Measurements from ENCODE around the gene TRAPPC3.
A peak's percentile ranks its signal among the peaks of the same experiment; 100 is the strongest.

TRAPPC3 gene

GRCh38 chr1:36122062-36123030 lies 26.9 kb downstream of the TRAPPC3 start:
- no peak overlapping the region for H3K4me3 Mint-ChIP-seq
- no peak for DNase-seq
- H3K27ac Mint-ChIP-seq, result no peak overlapping the region

GRCh38 chr1:36119456-36119855 lies 29.8 kb downstream of the TRAPPC3 start:
- peaks cover 58% of the 10 kb centered on the region for H3K27me3 Mint-ChIP-seq
- no peaks in the 10 kb centered on the region for H3K9me3 Mint-ChIP-seq
- H3K4me3 Mint-ChIP-seq, result no peak overlapping the region
- no peaks in the 10 kb centered on the region for H3K36me3 Mint-ChIP-seq
- peaks cover 9% of the 10 kb centered on the region for H3K4me1 Mint-ChIP-seq
- no peak for DNase-seq
- CTCF ChIA-PET, result interaction anchor here (1.6 kb wide), 1 partner anchor 15 kb away, joined by 4 read pairs; no protein-coding TSS in a partner anchor
- H3K27ac Mint-ChIP-seq, result no peak overlapping the region

More at GRCh38 chr1:36122062-36123030, 26.9 kb downstream of the TRAPPC3 start:
- peaks cover 72% of the 10 kb centered on the region for H3K27me3 Mint-ChIP-seq
- CTCF ChIA-PET, result interaction anchor here (1.0 to 1.6 kb wide), 3 partner anchors 12 to 25 kb away, joined by 3 to 8 read pairs (median 4); no protein-coding TSS in a partner anchor
- H3K4me1 Mint-ChIP-seq, result peaks cover 11% of the 10 kb centered on the region
- no peaks in the 10 kb centered on the region for H3K9me3 Mint-ChIP-seq
- no peaks in the 10 kb centered on the region for H3K36me3 Mint-ChIP-seq

GRCh38 chr1:36118447-36119204 lies 30.7 kb downstream of the TRAPPC3 start:
- peaks cover 50% of the 10 kb centered on the region for H3K27me3 Mint-ChIP-seq
- H3K27ac Mint-ChIP-seq, result no peak overlapping the region
- H3K36me3 Mint-ChIP-seq, result no peaks in the 10 kb centered on the region
- no peak overlapping the region for H3K4me3 Mint-ChIP-seq
- H3K4me1 Mint-ChIP-seq, result peaks cover 8% of the 10 kb centered on the region
- CTCF ChIA-PET, result interaction anchor here (0.9 to 2.8 kb wide), 3 partner anchors 14 to 17 kb away, joined by 3 to 12 read pairs (median 7); no protein-coding TSS in a partner anchor
- DNase-seq, result no peak
- H3K9me3 Mint-ChIP-seq, result no peaks in the 10 kb centered on the region

DNA sequence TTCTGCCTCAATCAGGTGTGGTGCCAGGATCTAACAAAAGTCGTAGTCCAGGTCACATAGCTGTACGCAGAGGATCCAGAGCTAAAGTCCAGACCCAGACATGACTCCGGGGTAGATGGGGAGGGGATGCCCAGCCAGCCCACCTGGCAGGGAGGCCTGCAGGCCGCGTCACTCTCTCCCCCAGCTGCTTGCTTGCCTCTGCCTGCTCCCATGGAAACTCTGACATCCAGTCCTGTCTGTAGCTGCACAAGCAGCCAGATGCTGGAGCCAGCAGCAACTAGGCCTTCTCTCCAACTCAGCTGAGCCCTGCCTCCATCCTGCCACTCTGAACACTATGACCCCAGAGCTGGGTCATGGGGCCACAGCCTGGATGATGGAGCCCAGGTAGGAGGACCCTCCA lies 32.4 kb downstream of the TRAPPC3 start:
- no peak overlapping the region for H3K27ac Mint-ChIP-seq
- peaks cover 33% of the 10 kb centered on the region for H3K27me3 Mint-ChIP-seq
- H3K36me3 Mint-ChIP-seq, result no peaks in the 10 kb centered on the region
- H3K4me1 Mint-ChIP-seq, result no peaks in the 10 kb centered on the region
- no peaks in the 10 kb centered on the region for H3K9me3 Mint-ChIP-seq
- no peak for DNase-seq
- CTCF ChIA-PET, result interaction anchor here (0.8 to 2.8 kb wide), 4 partner anchors 12 to 71 kb away, joined by 3 to 12 read pairs (median 3); no protein-coding TSS in a partner anchor
- no peak overlapping the region for H3K4me3 Mint-ChIP-seq

DNA sequence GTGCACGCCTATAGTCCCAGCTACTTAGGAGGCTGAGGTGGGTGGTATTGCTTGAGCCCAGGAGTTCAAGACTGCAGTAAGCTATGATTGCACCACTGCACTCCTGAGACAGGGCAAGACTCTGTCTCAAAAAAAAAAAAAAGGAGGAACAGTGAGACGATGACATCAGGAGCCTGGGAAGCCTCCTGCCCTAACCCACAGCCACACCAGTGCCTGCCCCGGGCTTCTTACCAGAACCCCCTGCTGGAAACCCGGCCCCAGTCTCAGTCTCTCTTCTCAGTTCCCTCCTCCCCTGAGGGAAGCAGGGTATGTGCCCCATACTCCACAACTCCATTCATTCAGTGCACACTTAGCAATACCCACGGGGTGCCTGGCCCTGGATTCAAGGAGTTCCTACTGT lies 33.4 kb downstream of the TRAPPC3 start:
- H3K27ac Mint-ChIP-seq, result no peak overlapping the region
- no peaks in the 10 kb centered on the region for H3K9me3 Mint-ChIP-seq
- DNase-seq, result no peak
- peaks cover 31% of the 10 kb centered on the region for H3K27me3 Mint-ChIP-seq
- H3K4me3 Mint-ChIP-seq, result no peak overlapping the region
- H3K4me1 Mint-ChIP-seq, result peaks cover 8% of the 10 kb centered on the region
- CTCF ChIA-PET, result interaction anchor here (0.7 to 1.0 kb wide), 2 partner anchors 16 to 67 kb away, joined by 3 to 4 read pairs; no protein-coding TSS in a partner anchor
- no peaks in the 10 kb centered on the region for H3K36me3 Mint-ChIP-seq

- H3K4me1 Mint-ChIP-seq, result peaks cover 12% of the 10 kb centered on the region
- no peak overlapping the region for H3K4me3 Mint-ChIP-seq
- CTCF ChIA-PET, result interaction anchor here (1.0 to 1.3 kb wide), 2 partner anchors 12 to 15 kb away, joined by 3 to 4 read pairs; no protein-coding TSS in a partner anchor
- DNase-seq, result no peak
- no peaks in the 10 kb centered on the region for H3K9me3 Mint-ChIP-seq
- peaks cover 33% of the 10 kb centered on the region for H3K27me3 Mint-ChIP-seq
- no peaks in the 10 kb centered on the region for H3K36me3 Mint-ChIP-seq
- H3K27ac Mint-ChIP-seq, result no peak overlapping the region
These were observed 34.1 kb downstream of the TRAPPC3 start for GRCh38 chr1:36115200-36115669.

DNA sequence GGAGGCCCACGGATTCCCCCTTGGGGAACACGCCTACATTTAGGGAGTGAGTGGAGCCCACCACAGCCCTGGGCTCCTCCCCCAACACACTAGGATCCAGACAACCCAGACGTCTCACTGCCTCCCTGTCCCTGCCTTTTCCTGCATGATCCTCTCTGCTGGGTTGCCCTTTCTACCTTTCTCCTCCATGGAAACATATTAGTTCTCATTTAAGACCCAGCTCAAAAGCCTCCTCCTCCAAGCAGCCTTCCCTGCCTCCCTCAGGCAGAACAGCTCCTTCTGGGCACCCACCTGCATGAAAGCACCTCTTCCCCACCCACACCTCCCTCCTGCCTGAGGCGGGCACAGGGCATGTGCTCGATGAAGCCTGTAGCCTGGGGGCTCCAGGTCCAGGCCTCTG lies 34.9 kb downstream of the TRAPPC3 start:
- no peak for DNase-seq
- H3K36me3 Mint-ChIP-seq, result no peaks in the 10 kb centered on the region
- no peak overlapping the region for H3K4me3 Mint-ChIP-seq
- peaks cover 27% of the 10 kb centered on the region for H3K27me3 Mint-ChIP-seq
- H3K4me1 Mint-ChIP-seq, result peaks cover 19% of the 10 kb centered on the region
- no peaks in the 10 kb centered on the region for H3K9me3 Mint-ChIP-seq
- CTCF ChIA-PET, result interaction anchor here (1.3 kb wide), 1 partner anchor 12 kb away, joined by 3 read pairs; no protein-coding TSS in a partner anchor
- H3K27ac Mint-ChIP-seq, result no peak overlapping the region

- Mint-ChIP-seq H3K27ac (no peak overlapping the region), H3K9me3 (no peaks in the 10 kb centered on the region), H3K27me3 (peaks cover 21% of the 10 kb centered on the region), H3K4me3 (no peak overlapping the region), H3K36me3 (no peaks in the 10 kb centered on the region), H3K4me1 (peaks cover 31% of the 10 kb centered on the region)
- CTCF ChIA-PET, result interaction anchor here (1.4 kb wide), 1 partner anchor 22 kb away, joined by 5 read pairs; no protein-coding TSS in a partner anchor
- no peak for DNase-seq
These were observed 36.5 kb downstream of the TRAPPC3 start for GRCh38 chr1:36112823-36113222.

DNA sequence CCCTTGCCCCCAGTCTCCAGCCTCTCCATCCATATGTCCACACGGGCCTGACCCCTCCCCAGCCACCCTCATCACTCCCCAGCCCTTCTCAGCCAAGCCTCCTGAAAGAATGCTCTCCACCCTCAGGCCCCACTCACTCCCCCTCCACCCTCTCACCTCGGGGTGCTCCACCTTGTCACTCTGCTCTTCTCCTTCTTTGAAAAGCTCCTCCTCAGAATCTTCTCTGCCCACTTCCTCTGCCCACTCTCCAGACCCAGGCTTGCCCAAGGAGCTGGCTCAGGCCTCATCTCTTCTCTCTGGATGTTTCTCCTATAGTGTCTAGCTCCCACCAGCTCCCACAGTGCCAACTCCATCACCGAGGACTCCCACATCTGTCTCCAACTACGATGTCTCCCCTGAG lies 38.1 kb downstream of the TRAPPC3 start:
- Mint-ChIP-seq H3K9me3 (no peaks in the 10 kb centered on the region), H3K36me3 (no peaks in the 10 kb centered on the region), H3K27ac (no peak overlapping the region), H3K4me3 (no peak overlapping the region), H3K4me1 (peaks cover 31% of the 10 kb centered on the region), H3K27me3 (peaks cover 10% of the 10 kb centered on the region)
- CTCF ChIA-PET, result interaction anchor here (0.6 to 0.8 kb wide), 3 partner anchors 23 to 301 kb away, joined by 3 to 4 read pairs (median 4); no protein-coding TSS in a partner anchor
- DNase-seq, result no peak

DNA sequence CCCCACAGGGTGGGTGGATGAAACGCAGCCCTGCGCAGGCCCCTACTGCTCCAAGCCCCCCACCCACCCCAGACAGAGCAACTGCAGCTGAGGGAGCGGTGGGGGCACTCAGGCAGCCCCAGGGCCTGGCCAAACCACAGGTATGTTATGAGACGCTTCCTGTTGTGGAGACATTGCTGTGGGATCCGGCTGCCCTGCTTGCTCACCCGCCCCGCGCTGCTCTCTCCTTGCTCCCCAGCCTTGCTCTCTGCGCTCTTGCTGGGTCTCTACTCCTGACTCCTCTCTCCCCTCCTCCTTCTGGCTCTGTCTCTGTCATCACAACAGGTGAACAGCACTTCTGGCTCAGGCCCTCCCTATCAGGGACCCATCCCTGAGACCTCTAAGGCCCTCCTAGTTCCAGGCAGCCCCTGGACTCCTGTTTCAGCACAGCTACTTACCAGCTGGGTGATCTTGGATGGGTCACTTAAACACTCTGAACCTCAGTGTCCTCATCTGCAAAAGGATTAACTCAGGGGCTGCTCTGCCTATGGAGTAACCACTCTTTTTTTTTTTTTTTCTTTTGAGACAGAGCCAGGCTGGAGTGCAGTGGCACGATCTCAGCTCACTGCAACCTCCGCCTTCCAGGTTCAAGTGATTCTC lies 40.1 kb downstream of the TRAPPC3 start:
- peak; percentile 73 for DNase-seq
- Mint-ChIP-seq H3K4me3 (no peak overlapping the region), H3K9me3 (no peaks in the 10 kb centered on the region), H3K27me3 (peaks cover 10% of the 10 kb centered on the region), H3K27ac (peak overlapping the region; percentile 36), H3K4me1 (peaks cover 31% of the 10 kb centered on the region), H3K36me3 (no peaks in the 10 kb centered on the region)
- CTCF ChIA-PET, result interaction anchor here (1.2 to 1.3 kb wide), 2 partner anchors 26 to 40 kb away, joined by 4 read pairs; partner anchors contain the start of gene TRAPPC3

DNA sequence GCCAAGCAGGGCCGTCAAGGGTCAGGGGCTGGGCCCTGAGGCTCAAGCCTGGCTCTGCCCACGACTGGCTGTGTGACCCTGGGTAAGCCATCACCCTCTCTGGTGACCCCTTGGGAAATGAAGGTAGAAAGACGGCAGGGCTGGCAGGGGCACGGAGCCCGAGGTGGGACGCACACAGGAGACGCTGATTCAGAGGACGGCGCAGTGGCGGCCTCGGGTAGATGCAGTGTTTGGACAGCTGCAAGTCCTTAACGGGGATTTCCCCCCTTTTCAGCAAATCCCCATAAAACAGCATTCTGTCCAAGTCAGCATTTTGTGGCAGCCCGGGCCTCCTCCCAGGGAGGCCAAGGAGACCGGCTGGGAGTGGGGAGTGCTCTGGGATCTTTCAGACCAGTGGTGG lies 41.0 kb downstream of the TRAPPC3 start:
- no peaks in the 10 kb centered on the region for H3K36me3 Mint-ChIP-seq
- peak overlapping the region; percentile 79 for H3K27ac Mint-ChIP-seq
- H3K9me3 Mint-ChIP-seq, result no peaks in the 10 kb centered on the region
- DNase-seq, result no peak
- H3K4me3 Mint-ChIP-seq, result no peak overlapping the region
- peaks cover 31% of the 10 kb centered on the region for H3K4me1 Mint-ChIP-seq
- H3K27me3 Mint-ChIP-seq, result peaks cover 10% of the 10 kb centered on the region
- CTCF ChIA-PET, result interaction anchor here (1.4 kb wide), 1 partner anchor 25 kb away, joined by 8 read pairs; no protein-coding TSS in a partner anchor

GRCh38 chr1:36107394-36107793 lies 41.9 kb downstream of the TRAPPC3 start:
- Mint-ChIP-seq H3K27me3 (peaks cover 10% of the 10 kb centered on the region), H3K27ac (no peak overlapping the region), H3K4me1 (peaks cover 31% of the 10 kb centered on the region), H3K36me3 (no peaks in the 10 kb centered on the region), H3K9me3 (no peaks in the 10 kb centered on the region), H3K4me3 (no peak overlapping the region)
- CTCF ChIA-PET, result interaction anchor here (1.0 to 9.3 kb wide), 4 partner anchors 12 to 53 kb away, joined by 4 to 127 read pairs (median 6); no protein-coding TSS in a partner anchor
- DNase-seq, result no peak

DNA sequence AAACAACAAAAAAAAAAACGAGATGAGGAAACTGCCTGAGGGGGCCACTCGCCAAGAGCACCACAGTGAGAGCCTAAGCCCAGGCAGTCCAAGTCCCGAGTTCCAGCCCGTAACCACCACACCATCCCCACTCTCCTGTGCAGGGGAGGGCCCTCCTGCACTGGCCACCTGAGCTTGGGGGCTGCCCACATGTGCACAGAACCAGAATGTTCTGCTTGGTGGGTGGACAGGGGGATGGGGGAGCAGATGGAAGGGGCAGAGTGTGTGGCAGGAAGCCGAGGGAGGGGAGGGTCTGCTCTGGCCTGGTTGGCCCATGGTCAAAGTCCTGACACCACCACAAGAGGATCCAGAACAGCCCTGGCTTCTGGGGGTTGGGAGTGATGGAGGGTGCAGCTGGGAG lies 43.0 kb downstream of the TRAPPC3 start:
- Mint-ChIP-seq H3K27me3 (peaks cover 8% of the 10 kb centered on the region), H3K36me3 (no peaks in the 10 kb centered on the region), H3K9me3 (no peaks in the 10 kb centered on the region), H3K4me1 (peaks cover 27% of the 10 kb centered on the region), H3K4me3 (no peak overlapping the region), H3K27ac (no peak overlapping the region)
- no peak for DNase-seq
- CTCF ChIA-PET, result interaction anchor here (1.0 to 9.3 kb wide), 2 partner anchors 28 to 54 kb away, joined by 4 to 127 read pairs; no protein-coding TSS in a partner anchor
